H9 (cell line): ENCODE data around the gene RNF213. TPM values are rescaled to one million over a fixed set of nuclear protein-coding genes. Genes with fewer than 3 reads are reported as not detected.

Source experiments
- DNase-seq: peaks from one replicate; pipeline ENCODE4 v3.0.0-alpha.2; 2017
- H2AFZ ChIP-seq: one replicate; pipeline ENCODE4 v1.6.1; 2013; ENCODE audit warnings: mild to moderate bottlenecking, low read length, control low read depth, moderate library complexity
- H2AK5ac ChIP-seq: 2 replicates; pipeline ENCODE4 v1.6.1; 2013; ENCODE audit warnings: low read length, control low read depth, mixed read lengths; ENCODE audit not compliant: insufficient read length
- H2BK120ac ChIP-seq: one replicate; pipeline ENCODE4 v1.6.1; 2013; ENCODE audit warnings: low read depth, mild to moderate bottlenecking, low read length, control low read depth, inconsistent platforms; ENCODE audit not compliant: poor library complexity, severe bottlenecking
- H2BK12ac ChIP-seq: 2 replicates; pipeline ENCODE4 v1.6.1; 2013; ENCODE audit warnings: low read length, control low read depth, mixed read lengths, low read depth; ENCODE audit not compliant: insufficient read length
- H2BK15ac ChIP-seq: 2 replicates; pipeline ENCODE4 v1.6.1; 2013; ENCODE audit warnings: low read depth, low read length, control low read depth
- H2BK20ac ChIP-seq: one replicate; pipeline ENCODE4 v1.6.1; 2013; ENCODE audit warnings: low read depth, mild to moderate bottlenecking, low read length, control low read depth, inconsistent platforms; ENCODE audit not compliant: poor library complexity, severe bottlenecking
- H2BK5ac ChIP-seq: 2 replicates; pipeline ENCODE4 v1.6.1; 2013; ENCODE audit warnings: low read length, control low read depth, mixed read lengths; ENCODE audit not compliant: insufficient read length
- H3K14ac ChIP-seq: 2 replicates; pipeline ENCODE4 v1.6.1; 2013; ENCODE audit warnings: low read length, control low read depth; ENCODE audit not compliant: insufficient read depth
- H3K18ac ChIP-seq: 2 replicates; pipeline ENCODE4 v1.6.1; 2013; ENCODE audit warnings: low read depth, mild to moderate bottlenecking, mixed read lengths, low read length, control low read depth; ENCODE audit not compliant: insufficient read length
- H3K23ac ChIP-seq: 2 replicates; pipeline ENCODE4 v1.6.1; 2013; ENCODE audit warnings: low read length, control low read depth, mixed read lengths, low read depth; ENCODE audit not compliant: insufficient read length
- H3K23me2 ChIP-seq: 2 replicates; pipeline ENCODE4 v1.6.1; 2013; ENCODE audit warnings: low read depth, mild to moderate bottlenecking, mixed read lengths, low read length, control low read depth; ENCODE audit not compliant: insufficient read length, poor library complexity, severe bottlenecking
- H3K27ac ChIP-seq: 2 replicates; pipeline ENCODE4 v1.5.1; 2013; ENCODE audit warnings: low read length, control low read depth, mixed read lengths, low read depth; ENCODE audit not compliant: insufficient read length
- H3K27me3 ChIP-seq: 2 replicates; pipeline ENCODE4 v1.6.1; 2013; ENCODE audit warnings: low read length, control low read depth, inconsistent platforms; ENCODE audit not compliant: insufficient read depth
- H3K4ac ChIP-seq: 2 replicates; pipeline ENCODE4 v1.6.1; 2013; ENCODE audit warnings: low read depth, mild to moderate bottlenecking, control low read depth, inconsistent platforms, low read length, moderate library complexity
- H3K4me1 ChIP-seq: 2 replicates; pipeline ENCODE4 v1.6.1; 2013; ENCODE audit warnings: low read length, control low read depth, inconsistent platforms; ENCODE audit not compliant: insufficient read depth
- H3K4me2 ChIP-seq: 2 replicates; pipeline ENCODE4 v1.6.1; 2013; ENCODE audit warnings: low read length, control low read depth, mixed read lengths; ENCODE audit not compliant: insufficient read length, insufficient read depth
- H3K56ac ChIP-seq: 2 replicates; pipeline ENCODE4 v1.6.1; 2013; ENCODE audit warnings: low read depth, mild to moderate bottlenecking, mixed read lengths, low read length, control low read depth; ENCODE audit not compliant: insufficient read length
- H3K79me1 ChIP-seq: 2 replicates; pipeline ENCODE4 v1.6.1; 2013; ENCODE audit warnings: low read depth, mild to moderate bottlenecking, moderate library complexity, low read length, control low read depth, inconsistent platforms; ENCODE audit not compliant: insufficient read depth, poor library complexity, severe bottlenecking
- H3K79me2 ChIP-seq: 2 replicates; pipeline ENCODE4 v1.6.1; 2013; ENCODE audit warnings: low read length, control low read depth, inconsistent platforms; ENCODE audit not compliant: insufficient read depth
- H3K9ac ChIP-seq: 2 replicates; pipeline ENCODE4 v1.6.1; 2013; ENCODE audit warnings: low read length, control low read depth, mixed read lengths; ENCODE audit not compliant: insufficient read length; ENCODE audit errors: extremely low read depth
- H3K9me3 ChIP-seq: one replicate; pipeline ENCODE4 v1.6.1; 2013; ENCODE audit warnings: low read depth, low read length, inconsistent platforms; ENCODE audit not compliant: control insufficient read depth
- H3T11ph ChIP-seq: one replicate; pipeline ENCODE4 v1.6.1; 2013; ENCODE audit warnings: mild to moderate bottlenecking, low read length, control low read depth, inconsistent platforms
- H4K20me1 ChIP-seq: one replicate; pipeline ENCODE4 v1.6.1; 2013; ENCODE audit not compliant: control insufficient read depth, insufficient read length, insufficient read depth
- H4K5ac ChIP-seq: 2 replicates; pipeline ENCODE4 v1.6.1; 2013; ENCODE audit warnings: low read depth, mild to moderate bottlenecking, mixed read lengths, low read length, control low read depth; ENCODE audit not compliant: insufficient read length
- H4K8ac ChIP-seq: replicated peaks from 2 replicates; pipeline ENCODE4 v1.6.1; 2013; ENCODE audit warnings: low read length, control low read depth, mixed read lengths, low read depth; ENCODE audit not compliant: insufficient read length
- H4K91ac ChIP-seq: 2 replicates; pipeline ENCODE4 v1.6.1; 2013; ENCODE audit warnings: low read depth, mild to moderate bottlenecking, moderate library complexity, mixed read lengths, low read length, control low read depth; ENCODE audit not compliant: insufficient read length
- H3K27ac Mint-ChIP-seq, 3 experiments: 2 replicates in 2 of 3; 3 replicates in 1 of 3; pipeline ENCODE4 v1.8.0; 2020 to 2021; ENCODE audit warnings: mixed read lengths in 3 of 3, mild to moderate bottlenecking in 1 of 3, moderate library complexity in 1 of 3
- H3K27me3 Mint-ChIP-seq: 2 replicates; pipeline ENCODE4 v1.8.0; 2021; ENCODE audit warnings: low read depth, mild to moderate bottlenecking, moderate library complexity, mixed read lengths
- H3K36me3 Mint-ChIP-seq, 3 experiments: 2 replicates in 2 of 3; 3 replicates in 1 of 3; pipeline ENCODE4 v1.8.0; 2020 to 2021; ENCODE audit warnings: low read depth in 3 of 3, mixed read lengths in 3 of 3; ENCODE audit not compliant: insufficient read depth in 1 of 3
- H3K4me1 Mint-ChIP-seq, 2 experiments: 2 replicates each; pipeline ENCODE4 v1.8.0; 2020; ENCODE audit warnings: mixed read lengths in 2 of 2
- H3K4me3 Mint-ChIP-seq, 2 experiments: 2 replicates in 1 of 2; 3 replicates in 1 of 2; pipeline ENCODE4 v1.8.0; 2020 to 2021; ENCODE audit warnings: mild to moderate bottlenecking in 2 of 2, mixed read lengths in 2 of 2, moderate library complexity in 1 of 2
- H3K9me3 Mint-ChIP-seq, 2 experiments: 2 replicates in 1 of 2; 3 replicates in 1 of 2; pipeline ENCODE4 v1.8.0; 2020; ENCODE audit warnings: mild to moderate bottlenecking in 2 of 2, mixed read lengths in 2 of 2, moderate library complexity in 1 of 2
- WGBS: extraction: QIAGEN DNeasy Blood & Tissue Kit; methylation state at CpG from one replicate; pipeline ENCODE4 v1.1.7; 2013; ENCODE audit warnings: missing lambda C conversion rate, low lambda C conversion rate, mixed read lengths; ENCODE audit not compliant: insufficient read length; ENCODE audit errors: extremely low coverage; 5-methylcytosine and 5-hydroxymethylcytosine counted together
- total RNA-seq: library from RNA; stranded (reverse); gene quantifications from 2 replicates; pipeline ENCODE4 v1.2.1, GENCODE V29; 2021
- TF ChIP-seq, protein P1 (sequence below): fragments of 200-600 bp; sonication (generic); conservative IDR thresholded peaks from 3 replicates; pipeline ENCODE4 v1.8.0; 2021; ENCODE audit warnings: antibody characterized with exemption, mild to moderate bottlenecking

Gene RNF213
- total RNA-seq, 1 experiment from 2014 or later = 34.3 TPM

DNA sequence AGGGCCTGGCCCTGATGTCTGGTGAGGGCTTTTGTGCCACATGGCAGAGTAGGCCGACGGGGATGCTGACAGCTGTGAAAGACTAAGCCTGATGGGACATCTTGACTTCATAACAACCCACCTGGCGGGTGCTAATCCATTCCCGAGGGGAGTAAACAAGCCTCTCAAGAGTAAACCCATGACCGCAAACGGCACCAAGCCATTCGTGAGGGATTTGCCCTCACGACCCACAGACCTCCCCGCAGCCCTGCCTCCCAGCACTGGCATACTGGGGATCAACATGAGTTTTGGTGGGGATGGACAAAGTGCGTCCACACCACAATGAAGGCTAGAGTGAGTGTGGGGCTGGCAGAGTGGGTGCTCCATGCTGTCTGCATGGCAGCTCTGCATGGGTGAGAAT, 11.7 kb downstream of the RNF213 start:
- Histone ChIP-seq H3K9ac (no peak overlapping the region), H3T11ph (no peak overlapping the region), H3K4ac (no peak overlapping the region), H3K79me1 (no peaks in the 10 kb centered on the region), H3K14ac (no peak overlapping the region), H4K20me1 (no peaks in the 10 kb centered on the region), H2BK15ac (no peak overlapping the region), H2BK120ac (no peak overlapping the region), H2BK12ac (no peak overlapping the region), H3K56ac (no peak overlapping the region), H3K9me3 (no peaks in the 10 kb centered on the region), H3K23me2 (no peaks in the 10 kb centered on the region), H3K18ac (no peak overlapping the region), H3K79me2 (no peaks in the 10 kb centered on the region), H4K5ac (no peak overlapping the region), H2AFZ (no peak overlapping the region), H2BK20ac (no peak overlapping the region), H3K27ac (no peak overlapping the region), H4K8ac (no peak overlapping the region), H3K23ac (no peak overlapping the region), H2BK5ac (no peak overlapping the region), H3K4me1 (peaks cover 9% of the 10 kb centered on the region; the same call in 1 of the 2 replicates), H3K4me2 (no peak overlapping the region), H4K91ac (no peak overlapping the region), H2AK5ac (no peak overlapping the region), H3K27me3 (no peaks in the 10 kb centered on the region)
- Mint-ChIP-seq H3K36me3 (peaks cover 6 to 21% (median 14%) of the 10 kb centered on the region in 3 experiments; a peak in 6 of 7 replicates), H3K4me1 (peaks cover 7 to 11% of the 10 kb centered on the region in 2 experiments), H3K9me3 (peaks cover 0 to 2% of the 10 kb centered on the region in 2 experiments; a peak in 2 of 5 replicates), H3K27ac (0 out of 7 replicates have a peak overlapping the region, but pooled peaks of 2 of the 3 experiments have one; percentile 12 to 30), H3K27me3 (no peaks in the 10 kb centered on the region), H3K4me3 (no peak overlapping the region)
- no peak for DNase-seq
- TF ChIP-seq, protein P1, sequence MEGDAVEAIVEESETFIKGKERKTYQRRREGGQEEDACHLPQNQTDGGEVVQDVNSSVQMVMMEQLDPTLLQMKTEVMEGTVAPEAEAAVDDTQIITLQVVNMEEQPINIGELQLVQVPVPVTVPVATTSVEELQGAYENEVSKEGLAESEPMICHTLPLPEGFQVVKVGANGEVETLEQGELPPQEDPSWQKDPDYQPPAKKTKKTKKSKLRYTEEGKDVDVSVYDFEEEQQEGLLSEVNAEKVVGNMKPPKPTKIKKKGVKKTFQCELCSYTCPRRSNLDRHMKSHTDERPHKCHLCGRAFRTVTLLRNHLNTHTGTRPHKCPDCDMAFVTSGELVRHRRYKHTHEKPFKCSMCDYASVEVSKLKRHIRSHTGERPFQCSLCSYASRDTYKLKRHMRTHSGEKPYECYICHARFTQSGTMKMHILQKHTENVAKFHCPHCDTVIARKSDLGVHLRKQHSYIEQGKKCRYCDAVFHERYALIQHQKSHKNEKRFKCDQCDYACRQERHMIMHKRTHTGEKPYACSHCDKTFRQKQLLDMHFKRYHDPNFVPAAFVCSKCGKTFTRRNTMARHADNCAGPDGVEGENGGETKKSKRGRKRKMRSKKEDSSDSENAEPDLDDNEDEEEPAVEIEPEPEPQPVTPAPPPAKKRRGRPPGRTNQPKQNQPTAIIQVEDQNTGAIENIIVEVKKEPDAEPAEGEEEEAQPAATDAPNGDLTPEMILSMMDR = no peak
- no CpG with 5 or more reads among the region's 10 CpGs for WGBS
